LNCaP clone FGC (cell line): Measurements from ENCODE around the gene CBX8.

Source experiments
- DNase-seq: peaks from one replicate; pipeline ENCODE4 v3.0.0-alpha.2; 2011; ENCODE audit warnings: low read depth
- H3K4me3 ChIP-seq: 2 replicates; pipeline ENCODE4 v1.5.1; 2011; ENCODE audit warnings: mild to moderate bottlenecking, low read depth, low read length, control low read depth
- TF ChIP-seq, protein P1 (sequence below): IDR thresholded peaks from 2 replicates; pipeline ENCODE4 v1.5.1; 2012; ENCODE audit warnings: mild to moderate bottlenecking; ENCODE audit not compliant: control insufficient read depth, insufficient read depth; ENCODE audit errors: extremely low read depth

The CBX8 gene

GRCh38 chr17:79786930-79787643, 9.8 kb downstream of the CBX8 start:
- DNase-seq: no peak
- no peak overlapping the region for H3K4me3 ChIP-seq
- TF ChIP-seq, protein P1, sequence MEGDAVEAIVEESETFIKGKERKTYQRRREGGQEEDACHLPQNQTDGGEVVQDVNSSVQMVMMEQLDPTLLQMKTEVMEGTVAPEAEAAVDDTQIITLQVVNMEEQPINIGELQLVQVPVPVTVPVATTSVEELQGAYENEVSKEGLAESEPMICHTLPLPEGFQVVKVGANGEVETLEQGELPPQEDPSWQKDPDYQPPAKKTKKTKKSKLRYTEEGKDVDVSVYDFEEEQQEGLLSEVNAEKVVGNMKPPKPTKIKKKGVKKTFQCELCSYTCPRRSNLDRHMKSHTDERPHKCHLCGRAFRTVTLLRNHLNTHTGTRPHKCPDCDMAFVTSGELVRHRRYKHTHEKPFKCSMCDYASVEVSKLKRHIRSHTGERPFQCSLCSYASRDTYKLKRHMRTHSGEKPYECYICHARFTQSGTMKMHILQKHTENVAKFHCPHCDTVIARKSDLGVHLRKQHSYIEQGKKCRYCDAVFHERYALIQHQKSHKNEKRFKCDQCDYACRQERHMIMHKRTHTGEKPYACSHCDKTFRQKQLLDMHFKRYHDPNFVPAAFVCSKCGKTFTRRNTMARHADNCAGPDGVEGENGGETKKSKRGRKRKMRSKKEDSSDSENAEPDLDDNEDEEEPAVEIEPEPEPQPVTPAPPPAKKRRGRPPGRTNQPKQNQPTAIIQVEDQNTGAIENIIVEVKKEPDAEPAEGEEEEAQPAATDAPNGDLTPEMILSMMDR: no peak

- TF ChIP-seq, protein P1: no peak
- H3K4me3 ChIP-seq: no peak overlapping the region
- DNase-seq: no peak
Measured at GRCh38 chr17:79785900-79786810, 10.7 kb downstream of the CBX8 start.

DNA sequence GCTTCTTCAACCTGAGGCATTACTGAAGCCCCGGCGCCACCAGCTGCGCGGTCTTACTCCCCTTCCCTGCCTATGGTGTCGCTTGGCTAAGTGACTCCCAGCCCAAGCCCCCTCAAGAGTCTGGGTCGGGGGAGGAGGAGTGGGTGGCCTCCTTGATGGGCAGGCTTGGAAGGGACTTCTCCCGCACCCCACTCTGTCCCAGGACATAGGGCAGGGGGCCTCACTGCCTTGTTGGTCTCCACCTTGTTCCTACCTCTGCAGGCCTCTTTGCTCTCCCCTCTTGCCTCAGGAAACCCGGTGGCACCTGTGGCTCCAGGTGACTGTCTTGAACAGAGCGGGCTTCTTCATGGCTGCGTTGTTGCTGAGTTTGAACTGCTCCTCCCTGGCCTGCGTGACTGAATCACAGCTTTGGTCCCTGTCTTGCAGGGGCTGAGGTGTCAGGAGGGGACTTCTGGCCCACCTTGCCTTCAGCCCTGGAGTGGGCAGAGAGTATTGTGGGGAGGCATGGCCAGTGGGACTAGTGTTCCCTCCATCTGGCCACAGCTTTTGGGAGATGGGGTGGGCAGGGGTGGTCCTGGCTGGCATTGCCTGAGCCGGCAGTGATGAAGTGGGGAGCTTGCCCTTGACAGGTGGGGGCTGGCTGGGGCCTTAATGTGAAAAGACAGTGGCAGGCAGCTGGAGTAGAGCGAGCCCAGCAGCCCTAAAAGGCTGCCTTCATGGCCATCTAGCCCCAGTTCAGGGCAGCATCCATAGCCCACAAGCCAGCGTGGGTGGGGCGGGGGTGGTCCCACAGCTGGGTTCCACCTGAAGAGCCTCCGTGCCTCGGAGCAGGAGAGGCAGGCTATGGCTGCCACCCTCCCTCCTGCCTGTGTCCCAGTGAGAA, 11.6 kb downstream of the CBX8 start:
- TF ChIP-seq, protein P1: no peak

GRCh38 chr17:79784353-79785016, 12.4 kb downstream of the CBX8 start:
- no peak overlapping the region for H3K4me3 ChIP-seq
- no peak for DNase-seq
- TF ChIP-seq, protein P1: no peak

More for the DNA sequence above, 11.6 kb downstream of the CBX8 start:
- no peak for DNase-seq
- no peak overlapping the region for H3K4me3 ChIP-seq

DNA sequence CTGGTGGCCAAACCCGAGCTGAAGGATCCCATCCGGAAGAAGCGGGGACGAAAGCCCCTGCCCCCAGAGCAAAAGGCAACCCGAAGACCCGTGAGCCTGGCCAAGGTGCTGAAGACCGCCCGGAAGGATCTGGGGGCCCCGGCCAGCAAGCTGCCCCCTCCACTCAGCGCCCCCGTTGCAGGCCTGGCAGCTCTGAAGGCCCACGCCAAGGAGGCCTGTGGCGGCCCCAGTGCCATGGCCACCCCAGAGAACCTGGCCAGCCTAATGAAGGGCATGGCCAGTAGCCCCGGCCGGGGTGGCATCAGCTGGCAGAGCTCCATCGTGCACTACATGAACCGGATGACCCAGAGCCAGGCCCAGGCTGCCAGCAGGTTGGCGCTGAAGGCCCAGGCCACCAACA, 13.0 kb downstream of the CBX8 start:
- TF ChIP-seq, protein P1: no peak
- no peak for DNase-seq
- no peak overlapping the region for H3K4me3 ChIP-seq
